HG03039 (cell line): ENCODE data around the gene EGLN2.
"Not testable (repeated sequence)": the region's sequence is repeated elsewhere in the genome, so short reads cannot be mapped to it uniquely, and the experiment has no call there.

Source experiments
- ATAC-seq: cut with Tn5 transposase; IDR thresholded peaks from one replicate; pipeline ENCODE4 v1.9.1; 2021; ENCODE audit warnings: mild to moderate bottlenecking, moderate library complexity; ENCODE audit not compliant: unreplicated experiment

EGLN2 gene

GRCh38 chr19:40776364-40776763, 22.6 kb upstream of the EGLN2 start:
- ATAC-seq, result no peak

DNA sequence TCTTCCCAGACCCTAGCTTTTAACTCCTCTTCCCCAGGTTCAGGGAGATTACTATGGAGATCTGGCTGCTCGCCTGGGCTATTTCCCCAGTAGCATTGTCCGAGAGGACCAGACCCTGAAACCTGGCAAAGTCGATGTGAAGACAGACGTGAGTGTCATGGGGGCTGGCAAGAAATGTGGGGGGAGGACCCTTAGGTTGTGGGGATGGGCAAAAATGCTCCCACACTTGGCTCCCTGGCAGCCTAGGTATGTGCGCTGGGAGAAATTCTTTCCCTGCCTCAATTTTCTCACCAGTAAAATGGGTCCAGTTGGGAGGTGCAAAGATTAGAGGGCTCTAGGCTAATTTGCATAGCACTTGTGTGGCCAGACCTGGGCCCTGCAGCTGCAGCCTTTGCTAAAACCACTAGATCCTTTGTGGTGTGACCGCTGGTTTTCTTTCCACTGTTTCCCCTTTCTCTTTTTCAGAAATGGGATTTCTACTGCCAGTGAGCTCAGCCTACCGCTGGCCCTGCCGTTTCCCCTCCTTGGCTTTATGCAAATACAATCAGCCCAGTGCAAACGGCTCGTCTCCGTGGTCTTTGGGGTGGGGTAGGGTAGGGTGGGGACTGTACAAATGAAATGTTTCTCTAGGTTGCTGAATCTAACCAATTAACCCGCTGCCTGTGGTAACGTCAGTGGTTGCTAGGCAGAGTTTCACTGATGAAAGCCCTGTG, 21.9 kb upstream of the EGLN2 start:
- peak; percentile 58 for ATAC-seq

DNA sequence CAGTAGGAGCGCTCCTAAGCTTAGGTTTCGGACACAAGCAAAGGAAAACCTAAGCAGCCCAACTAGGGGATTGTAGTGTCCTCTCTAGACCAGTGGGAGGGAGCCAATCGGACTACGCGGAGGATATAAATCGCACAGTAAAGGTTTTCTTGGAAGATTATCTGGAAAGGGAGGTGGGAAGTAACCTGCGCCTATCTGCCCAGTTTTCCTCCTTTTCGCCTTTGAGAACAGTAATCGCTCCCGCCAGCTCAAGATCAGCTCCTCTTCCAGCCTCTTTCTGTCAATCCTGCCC, 21.4 kb upstream of the EGLN2 start:
- no peak for ATAC-seq

DNA sequence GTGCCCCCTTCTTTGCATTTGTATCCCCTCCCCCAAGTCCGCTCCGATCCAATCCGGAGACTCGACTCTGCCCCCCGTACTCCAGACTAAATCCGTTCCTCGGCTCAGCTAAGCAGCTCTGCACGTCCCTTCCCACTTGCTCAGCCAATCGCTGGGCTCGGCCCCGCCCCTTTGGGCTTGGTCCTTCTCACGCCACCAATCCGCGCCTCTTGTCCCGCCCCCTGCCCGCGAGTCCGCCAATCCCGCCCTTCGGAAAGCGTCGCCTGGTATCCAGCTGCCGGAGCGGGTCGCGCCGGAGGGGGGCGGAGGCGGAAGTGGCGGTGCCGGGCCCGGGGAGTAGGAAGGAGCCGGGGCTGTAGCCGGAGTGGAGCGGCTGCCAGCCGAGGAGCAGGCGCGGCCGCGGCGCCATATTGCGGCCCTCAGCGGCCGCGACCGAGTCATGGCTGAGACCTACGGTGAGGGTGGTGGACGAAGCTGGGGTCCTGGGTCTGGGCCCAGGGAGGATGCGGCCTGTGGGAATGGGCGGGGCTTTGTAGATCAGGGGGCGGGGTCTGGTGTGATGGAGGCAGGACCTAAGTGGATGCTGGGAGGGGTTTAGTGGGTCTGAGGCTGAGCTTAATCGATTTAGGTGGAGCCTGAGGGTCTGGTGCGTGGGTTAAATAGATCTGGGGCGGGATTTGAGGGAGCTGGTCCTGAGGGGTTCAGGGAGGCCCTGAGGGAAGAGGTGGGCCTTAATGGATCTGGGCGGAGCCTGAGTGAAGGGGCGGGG, 20.9 kb upstream of the EGLN2 start, which contains the start of gene RAB4B:
Gene RAB4B, plus strand, starts transcription at position 311 of the 769 bp plus-strand sequence. Its CDS starts 129 bp downstream, at position 440.
- ATAC-seq, result peak; percentile 55

GRCh38 chr19:40778706-40779284, 20.2 kb upstream of the EGLN2 start:
- no peak for ATAC-seq

- ATAC-seq, result no peak
Observed at GRCh38 chr19:40780582-40780981, 18.4 kb upstream of the EGLN2 start.

GRCh38 chr19:40781140-40781539, 17.9 kb upstream of the EGLN2 start:
- no peak for ATAC-seq

GRCh38 chr19:40783711-40784110, 15.3 kb upstream of the EGLN2 start:
- no peak for ATAC-seq

DNA sequence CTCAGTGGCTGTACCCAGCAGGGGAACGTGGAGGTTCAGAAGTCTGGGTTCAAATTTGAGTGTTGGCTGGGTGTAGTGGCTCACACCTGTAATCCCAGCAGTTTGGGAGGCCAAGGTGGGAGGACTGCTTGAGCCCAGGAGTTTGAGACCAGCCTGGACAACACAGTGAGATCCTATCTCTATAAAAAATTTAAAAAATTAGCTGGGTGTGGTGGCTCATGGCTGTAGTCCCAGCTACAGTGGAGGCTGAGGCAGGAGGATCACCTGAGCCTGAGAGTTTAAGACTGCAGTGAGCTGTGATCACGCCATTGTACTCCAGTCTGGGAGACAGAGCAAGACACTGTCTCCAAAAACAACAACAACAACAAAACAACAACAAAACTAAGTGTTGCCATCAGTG, 14.8 kb upstream of the EGLN2 start:
- ATAC-seq, result not testable (repeated sequence)

GRCh38 chr19:40785526-40785925, 13.5 kb upstream of the EGLN2 start:
- ATAC-seq, result no peak

- no peak for ATAC-seq
Observed at GRCh38 chr19:40786060-40787037, 12.6 kb upstream of the EGLN2 start.

GRCh38 chr19:40791349-40791748, 7.6 kb upstream of the EGLN2 start:
- ATAC-seq, result no peak

DNA sequence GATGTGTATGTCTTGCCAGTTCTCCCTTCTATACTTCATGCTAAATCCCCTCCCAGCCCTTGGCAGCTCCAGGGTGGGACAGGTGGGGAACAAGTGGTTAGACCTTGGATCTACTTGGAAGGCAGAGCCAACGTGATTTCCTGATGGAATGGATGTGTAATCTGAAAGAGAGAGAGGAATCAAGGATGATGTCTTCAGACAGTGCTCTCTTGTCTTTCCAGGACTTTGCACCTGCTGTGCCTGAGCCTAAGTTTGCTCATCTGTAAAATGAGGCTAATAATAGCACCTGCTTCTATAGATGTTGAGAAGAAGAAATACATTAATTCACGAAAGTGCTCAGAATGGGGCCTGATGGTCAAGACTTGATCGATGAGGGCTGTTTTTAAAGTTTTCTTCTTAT, 7.0 kb upstream of the EGLN2 start:
- ATAC-seq, result no peak

DNA sequence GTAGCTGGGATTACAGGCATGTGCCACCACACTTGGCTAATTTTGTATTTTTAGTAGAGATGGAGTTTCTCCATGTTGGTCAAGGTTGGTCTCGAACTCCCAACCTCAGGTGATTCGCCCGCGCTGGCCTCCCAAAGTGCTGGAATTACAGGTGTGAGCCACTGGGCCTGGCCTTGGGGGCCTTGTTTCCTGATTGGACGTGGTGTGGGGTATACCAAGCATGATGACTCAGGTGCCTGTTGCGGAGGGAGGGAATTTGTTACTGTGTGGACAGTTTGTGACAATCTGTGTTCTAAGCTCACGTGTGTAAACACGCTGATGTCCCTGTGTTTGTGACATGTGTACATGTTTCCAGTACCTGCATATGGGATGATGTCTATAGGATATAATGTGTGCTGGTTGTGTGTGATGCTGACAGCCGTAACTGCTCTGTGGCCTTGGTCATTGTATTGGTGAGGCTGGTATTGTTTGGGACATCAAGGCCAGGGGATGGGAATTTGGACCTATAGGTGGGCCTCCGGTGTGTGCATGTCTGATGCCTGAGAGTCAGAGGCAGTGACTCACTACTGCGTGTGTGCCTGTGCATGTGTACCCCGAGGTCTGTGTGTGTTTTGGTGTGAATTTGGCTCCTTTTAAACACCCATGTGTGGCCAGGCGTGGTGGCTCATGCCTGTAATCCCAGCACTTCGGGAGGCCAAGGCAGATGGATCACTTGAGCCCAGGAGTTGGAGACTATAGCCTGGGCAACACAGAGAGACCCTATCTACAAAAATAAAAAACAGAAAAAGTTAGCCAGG, 1.6 kb upstream of the EGLN2 start:
- no peak for ATAC-seq

DNA sequence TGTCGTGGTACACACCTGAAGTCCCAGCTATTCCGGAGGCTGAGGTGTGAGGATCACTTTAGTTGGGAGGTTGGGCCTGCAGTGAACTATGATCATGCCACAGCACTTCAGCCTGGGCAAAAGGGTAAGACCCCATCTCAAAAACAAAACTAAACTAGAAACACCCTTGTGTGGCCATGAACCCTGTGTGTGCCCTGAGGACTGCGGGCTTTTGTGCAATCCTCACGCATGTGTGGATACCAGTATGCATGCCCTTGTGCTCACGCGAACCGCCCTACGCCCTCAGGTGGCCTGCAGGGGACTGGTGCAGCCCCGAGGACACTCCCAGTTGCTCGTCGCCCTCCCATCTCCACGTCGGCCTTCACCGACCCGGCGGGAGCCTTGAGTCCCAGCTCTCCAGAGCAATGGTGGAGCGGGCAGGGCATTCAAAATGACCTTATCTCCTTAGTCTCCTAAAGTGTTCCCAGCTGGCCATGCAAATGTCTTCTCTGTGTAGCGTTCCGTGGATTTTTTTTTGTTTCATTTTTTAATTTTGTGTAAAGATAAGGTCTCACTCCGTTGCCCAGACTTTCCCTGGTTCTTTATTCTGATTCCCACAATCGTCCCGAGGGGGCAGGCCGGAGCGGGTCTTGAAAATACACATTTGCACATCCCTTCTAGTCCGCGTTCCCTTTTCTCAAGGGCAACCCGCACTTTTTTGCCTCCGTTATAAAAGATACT, 868 bp upstream of the EGLN2 start:
- ATAC-seq, result no peak

DNA sequence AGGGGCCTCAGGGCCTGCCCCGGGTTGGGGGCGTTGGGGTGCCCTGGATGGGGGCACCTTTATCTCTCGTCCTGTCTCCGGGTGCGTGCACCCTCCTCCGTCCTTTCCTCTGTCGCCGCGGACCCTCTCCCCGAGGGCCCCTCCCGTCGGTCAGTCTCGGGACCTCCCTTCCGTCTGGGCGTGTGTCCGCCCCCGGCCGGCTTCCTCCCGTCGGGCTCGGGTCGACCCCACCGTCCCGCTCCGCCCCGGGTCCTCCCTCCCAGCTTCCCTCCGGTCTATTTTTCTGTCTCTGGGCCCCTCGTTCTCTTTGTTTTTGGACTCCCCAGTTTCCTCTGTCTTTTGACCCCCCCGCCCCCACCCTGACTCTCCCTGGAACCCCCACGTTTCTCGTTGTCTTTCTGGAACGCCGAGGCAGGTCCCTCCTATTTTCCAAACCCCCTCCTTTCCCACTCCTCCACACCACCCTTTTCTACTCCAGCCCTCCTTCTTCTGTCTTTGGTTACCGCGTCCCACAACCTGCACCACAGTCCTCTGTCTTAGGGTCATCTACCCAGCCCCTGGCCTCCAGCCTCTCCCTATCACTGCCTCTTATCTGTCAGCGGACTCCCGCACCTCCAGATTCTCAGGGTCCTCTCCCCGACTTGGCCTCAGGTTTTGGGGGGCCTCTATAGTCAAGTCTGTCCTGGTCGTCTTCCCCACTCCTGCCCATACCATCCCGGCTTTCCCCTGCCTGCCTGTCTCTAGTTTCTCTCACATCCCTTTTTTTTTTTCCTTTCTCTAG, 757 bp downstream of the EGLN2 start:
- ATAC-seq, result no peak

GRCh38 chr19:40800339-40800996, 1.5 kb downstream of the EGLN2 start:
- no peak for ATAC-seq

DNA sequence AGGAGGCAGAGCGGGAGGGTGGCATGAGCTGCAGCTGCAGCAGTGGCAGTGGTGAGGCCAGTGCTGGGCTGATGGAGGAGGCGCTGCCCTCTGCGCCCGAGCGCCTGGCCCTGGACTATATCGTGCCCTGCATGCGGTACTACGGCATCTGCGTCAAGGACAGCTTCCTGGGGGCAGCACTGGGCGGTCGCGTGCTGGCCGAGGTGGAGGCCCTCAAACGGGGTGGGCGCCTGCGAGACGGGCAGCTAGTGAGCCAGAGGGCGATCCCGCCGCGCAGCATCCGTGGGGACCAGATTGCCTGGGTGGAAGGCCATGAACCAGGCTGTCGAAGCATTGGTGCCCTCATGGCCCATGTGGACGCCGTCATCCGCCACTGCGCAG, 2.0 kb downstream of the EGLN2 start:
- no peak for ATAC-seq
